Pancreas (tissue), 10 donors: Measurements from ENCODE around the gene ZNF653. TPM values are rescaled to one million over a fixed set of nuclear protein-coding genes. Genes with fewer than 3 reads are reported as not detected.

Experiments
- ATAC-seq, 4 donors: fragments of 200-7000 bp; cut with Tn5 transposase; one replicate each; pipeline versions ENCODE4 v1.8.0 to v1.9.1; 2020; ENCODE audit warnings: mild to moderate bottlenecking in 4 of 4, moderate library complexity in 4 of 4
- DNase-seq, 6 donors: peaks; one replicate each; pipeline ENCODE4 v3.0.0-alpha.2; 2020
- FAIRE-seq: peaks from 2 replicates; lab custom pipeline; 2012; peaks lifted over from hg19 to GRCh38; lab: Jason Lieb, UNC
- H3K27ac ChIP-seq, 4 donors: fragments of 200-600 bp; sonication (generic); 1 replicate in 3 of 4; 2 replicates in 1 of 4; pipeline versions ENCODE4 v1.5.0 to v1.8.0; 2020
- H3K27me3 ChIP-seq, 4 donors: fragments of 200-600 bp; one replicate each; pipeline ENCODE4 v1.8.0; 2021
- H3K36me3 ChIP-seq, 3 donors: fragments of 200-600 bp; sonication (generic) in 1 of 3; one replicate each; pipeline versions ENCODE4 v1.5.0 to v1.8.0; 2020 to 2021
- H3K4me1 ChIP-seq, 3 donors: fragments of 200-600 bp; one replicate each; pipeline ENCODE4 v1.8.0; 2021
- H3K4me3 ChIP-seq, 4 donors: fragments of 200-600 bp; sonication (generic) in 2 of 4; one replicate each; pipeline versions ENCODE4 v1.5.0 to v1.8.0; 2020 to 2021
- H3K9me3 ChIP-seq, 4 donors: fragments of 200-600 bp; one replicate each; pipeline ENCODE4 v1.8.0; 2021
- WGBS, 2 donors: extraction: QIAGEN DNeasy Blood & Tissue Kit; methylation state at CpG; one replicate each; pipeline ENCODE4 v1.1.7; 2013; 5-methylcytosine and 5-hydroxymethylcytosine counted together
- intact Hi-C, 3 donors: fragments of 100-400 bp; cut with DNase I; formaldehyde crosslinking; loops; one replicate each; pipeline versions ENCODE4 v1.11.1 to v1.14.2; 2022
- polyA plus RNA-seq, 2 donors: library from polyadenylated mRNA; stranded (reverse); fragments of 200-250 nt; gene quantifications; one replicate each; pipeline ENCODE4 v1.2.3, GENCODE V29; 2013
- total RNA-seq, 6 donors: library from RNA; stranded (reverse); fragmentation: NEBNext Ultra II Directional in 4 of 6; extraction: Animal tissue kit (Norgen Biotek cat#: 25700) in 4 of 6; gene quantifications; one replicate each; pipeline versions ENCODE4 v1.2.1 to v1.2.4, GENCODE V29; 2021 to 2023
- TF ChIP-seq, protein P1 (sequence below), 4 donors: fragments of 200-600 bp; sonication (generic) in 3 of 4; IDR thresholded peaks; one replicate each; pipeline versions ENCODE4 v1.5.0 to v1.8.0; 2021; ENCODE audit warnings: antibody characterized with exemption in 4 of 4
- donor health status: healthy with polysubstance abuse.
- donor health status: DM: no; HTN: no; CAD: no; lungs with moderate emphysema.
- donor health status: DM: no; HTN: no; CAD: no.
- donor health status: control.
- donor health status: control.
- donor health status: Bipolar disorder and iron deficiency.
- donor health status: DM: yes; HTN: yes; CAD: no.
- donor health status: DM: no; HTN: no; CAD: no.
- donor health status: DM: no; HTN: no; CAD: no.
- donor health status: DM: yes; HTN: yes; CAD: no.

The ZNF653 gene
- total and polyA plus RNA-seq, 8 donors = 4.5 to 25.6 (median 6.0) TPM

DNA sequence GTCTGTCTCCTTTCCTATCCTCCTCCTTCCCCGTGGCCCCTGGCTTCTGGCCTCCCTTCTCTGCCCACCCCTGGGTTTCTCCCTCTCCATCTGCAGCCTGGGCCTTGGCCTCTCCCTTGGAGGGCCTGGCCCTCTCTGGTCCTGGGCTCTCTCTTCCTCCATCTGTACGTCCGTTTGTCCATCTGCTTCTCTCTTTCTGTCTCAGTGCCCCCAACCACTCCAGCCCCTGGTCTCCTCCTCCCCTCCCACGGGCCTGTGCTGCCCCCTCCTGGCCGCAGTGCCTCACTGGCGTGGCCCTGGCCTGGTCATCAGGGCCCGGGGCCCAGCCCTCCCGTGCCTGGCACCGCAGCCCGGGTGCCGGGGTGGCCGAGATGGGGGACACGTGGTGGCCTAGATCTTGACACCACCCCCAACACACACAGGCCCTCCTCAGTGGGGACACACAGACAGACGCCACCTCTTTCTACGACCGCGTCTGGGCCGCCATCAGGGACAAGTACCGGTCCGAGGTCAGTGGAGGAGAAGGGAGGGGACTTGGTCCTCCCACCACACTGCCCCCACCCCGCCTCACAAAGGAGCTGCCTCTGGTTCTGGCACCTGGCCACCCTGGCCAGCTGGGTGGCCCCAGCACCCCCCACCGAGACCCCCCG, 58.9 kb downstream of the ZNF653 start:
- ATAC-seq (peak; percentile 70 to 91 (median 83)), FAIRE-seq (no peak), DNase-seq (peak in 4 of 6 donors; percentile 63 to 89 (median 80))
- H3K4me3 ChIP-seq = no peak overlapping the region
- no peaks in the 10 kb centered on the region for H3K27me3 ChIP-seq
- no peaks in the 10 kb centered on the region for H3K9me3 ChIP-seq
- 61 to 62% methylated on average over 22 to 23 of the region's 23 CpGs for WGBS, 2 donors
- intact Hi-C loops = loop anchor here in 2 of 3 donors (10.0 kb wide), 1 partner anchor 152 kb away; the partner anchor contains the start of gene TSPAN16 (in 2 of the 2)
- TF ChIP-seq, protein P1, sequence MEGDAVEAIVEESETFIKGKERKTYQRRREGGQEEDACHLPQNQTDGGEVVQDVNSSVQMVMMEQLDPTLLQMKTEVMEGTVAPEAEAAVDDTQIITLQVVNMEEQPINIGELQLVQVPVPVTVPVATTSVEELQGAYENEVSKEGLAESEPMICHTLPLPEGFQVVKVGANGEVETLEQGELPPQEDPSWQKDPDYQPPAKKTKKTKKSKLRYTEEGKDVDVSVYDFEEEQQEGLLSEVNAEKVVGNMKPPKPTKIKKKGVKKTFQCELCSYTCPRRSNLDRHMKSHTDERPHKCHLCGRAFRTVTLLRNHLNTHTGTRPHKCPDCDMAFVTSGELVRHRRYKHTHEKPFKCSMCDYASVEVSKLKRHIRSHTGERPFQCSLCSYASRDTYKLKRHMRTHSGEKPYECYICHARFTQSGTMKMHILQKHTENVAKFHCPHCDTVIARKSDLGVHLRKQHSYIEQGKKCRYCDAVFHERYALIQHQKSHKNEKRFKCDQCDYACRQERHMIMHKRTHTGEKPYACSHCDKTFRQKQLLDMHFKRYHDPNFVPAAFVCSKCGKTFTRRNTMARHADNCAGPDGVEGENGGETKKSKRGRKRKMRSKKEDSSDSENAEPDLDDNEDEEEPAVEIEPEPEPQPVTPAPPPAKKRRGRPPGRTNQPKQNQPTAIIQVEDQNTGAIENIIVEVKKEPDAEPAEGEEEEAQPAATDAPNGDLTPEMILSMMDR (IDR thresholded peaks at IDR 0.05) = peak; percentile 44 to 71 (median 62)
- no peak overlapping the region for H3K27ac ChIP-seq
- H3K4me1 ChIP-seq = no peaks in the 10 kb centered on the region
- peaks cover 0 to 18% (median 0%) of the 10 kb centered on the region in 3 donors for H3K36me3 ChIP-seq

DNA sequence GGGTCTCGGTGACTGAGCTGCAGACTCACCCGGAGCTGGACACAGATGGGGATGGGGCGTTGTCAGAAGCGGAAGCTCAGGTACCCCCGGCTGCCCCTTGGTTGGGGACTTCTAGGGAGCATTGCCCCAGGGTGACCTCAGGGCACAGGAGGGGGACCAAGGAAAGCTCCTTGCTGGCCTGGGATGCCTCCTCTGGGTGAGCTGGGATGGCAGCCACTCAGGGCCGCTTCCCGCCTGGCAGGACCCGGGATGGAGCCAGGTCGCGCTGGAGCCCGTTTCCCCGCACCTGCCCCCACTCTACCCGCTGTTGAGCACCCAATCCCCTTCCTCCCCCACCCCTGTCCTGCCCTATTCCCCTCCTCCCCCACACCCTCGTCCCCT, 59.4 kb downstream of the ZNF653 start:
- Histone ChIP-seq H3K27me3 (no peaks in the 10 kb centered on the region), H3K4me3 (no peak overlapping the region), H3K9me3 (no peaks in the 10 kb centered on the region), H3K4me1 (no peaks in the 10 kb centered on the region), H3K36me3 (peaks cover 0 to 22% (median 0%) of the 10 kb centered on the region in 3 donors), H3K27ac (no peak overlapping the region)
- FAIRE-seq (no peak), ATAC-seq (peak in 1 of 4 donors; percentile 15), DNase-seq (peak in 1 of 6 donors; percentile 73)
- TF ChIP-seq, protein P1 (IDR thresholded peaks at IDR 0.05) = no peak
- intact Hi-C loops = loop anchor here in 2 of 3 donors (10.0 kb wide), 1 partner anchor 151 kb away; the partner anchor contains the start of gene TSPAN16 (in 2 of the 2)
- 89 to 92% methylated on average over 14 of the region's 14 CpGs for WGBS, 2 donors

- FAIRE-seq (no peak), ATAC-seq (no peak), DNase-seq (peak in 1 of 6 donors; percentile 66)
- TF ChIP-seq, protein P1 (IDR thresholded peaks at IDR 0.05) = no peak
- Histone ChIP-seq H3K9me3 (no peaks in the 10 kb centered on the region), H3K27ac (no peak overlapping the region), H3K4me1 (no peaks in the 10 kb centered on the region), H3K4me3 (no peak overlapping the region), H3K27me3 (no peaks in the 10 kb centered on the region), H3K36me3 (peaks cover 0 to 18% (median 0%) of the 10 kb centered on the region in 3 donors)
- WGBS, 2 donors = 88 to 89% methylated on average over 13 of the region's 13 CpGs
- intact Hi-C loops = loop anchor here in 2 of 3 donors (10.0 kb wide), 1 partner anchor 150 kb away; the partner anchor contains the start of gene TSPAN16 (in 2 of the 2)
Observed at GRCh38 chr19:11445141-11445540, 60.5 kb downstream of the ZNF653 start.

GRCh38 chr19:11444059-11444458, 61.6 kb downstream of the ZNF653 start:
- H3K4me3 ChIP-seq = no peak overlapping the region
- no peak for DNase-seq
- peaks cover 0 to 14% (median 0%) of the 10 kb centered on the region in 3 donors for H3K36me3 ChIP-seq
- H3K27me3 ChIP-seq = no peaks in the 10 kb centered on the region
- intact Hi-C loops = loop anchor here in 2 of 3 donors (10.0 kb wide), 1 partner anchor 149 kb away; the partner anchor contains the start of gene TSPAN16 (in 2 of the 2)
- WGBS, 2 donors = 77 to 84% methylated on average over 5 of the region's 5 CpGs
- TF ChIP-seq, protein P1 (IDR thresholded peaks at IDR 0.05) = no peak
- H3K9me3 ChIP-seq = no peaks in the 10 kb centered on the region
- no peak overlapping the region for H3K27ac ChIP-seq
- FAIRE-seq = no peak
- ATAC-seq = no peak
- H3K4me1 ChIP-seq = no peaks in the 10 kb centered on the region

DNA sequence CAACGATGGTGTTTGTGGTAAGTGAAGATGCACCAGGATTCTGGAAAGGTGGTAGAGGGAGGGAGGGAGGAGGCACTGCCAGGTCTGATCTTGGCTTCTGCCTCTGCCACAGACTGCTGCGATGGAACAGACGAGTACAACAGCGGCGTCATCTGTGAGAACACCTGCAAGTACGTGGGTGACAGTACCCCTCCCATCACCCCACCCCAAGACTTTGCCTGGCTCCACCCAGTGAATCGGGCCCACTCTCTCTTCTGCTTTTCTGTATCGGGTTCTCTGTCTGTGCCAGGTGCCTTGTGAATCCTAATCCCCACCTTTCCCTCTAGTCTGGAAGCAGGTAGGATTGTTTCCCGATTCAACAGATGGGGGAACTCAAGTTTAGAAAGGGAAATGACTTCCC, 67.7 kb downstream of the ZNF653 start:
- intact Hi-C loops = no loop called here
- TF ChIP-seq, protein P1 (IDR thresholded peaks at IDR 0.05) = no peak
- no peak for ATAC-seq
- Histone ChIP-seq H3K9me3 (no peaks in the 10 kb centered on the region), H3K27ac (no peak overlapping the region), H3K4me3 (no peak overlapping the region), H3K4me1 (peaks cover 0 to 13% (median 9%) of the 10 kb centered on the region in 3 donors), H3K27me3 (no peaks in the 10 kb centered on the region), H3K36me3 (peaks cover 6 to 12% (median 8%) of the 10 kb centered on the region in 3 donors)
- no peak for FAIRE-seq
- WGBS, 2 donors = 91 to 94% methylated on average over 9 of the region's 9 CpGs
- DNase-seq = no peak
